Loucy (cell line): ENCODE results near the gene VEPH1.

ENCODE experiments used
- H2AFZ ChIP-seq: fragments of 200-600 bp; sonication (generic); 2 replicates; pipeline ENCODE4 v1.6.0; 2016; ENCODE audit warnings: antibody characterized with exemption, mild to moderate bottlenecking, low read length, moderate library complexity
- H3F3A ChIP-seq: fragments of 200-600 bp; 2 replicates; pipeline ENCODE4 v1.6.0; 2016; ENCODE audit warnings: antibody characterized with exemption, low read depth, mild to moderate bottlenecking
- H3K27me3 ChIP-seq: fragments of 200-600 bp; sonication (generic); 2 replicates; pipeline ENCODE4 v1.6.1; 2014; ENCODE audit warnings: low read length, mild to moderate bottlenecking; ENCODE audit not compliant: insufficient read depth, poor library complexity, severe bottlenecking
- H3K36me3 ChIP-seq: fragments of 200-600 bp; sonication (generic); 2 replicates; pipeline ENCODE4 v1.6.1; 2016; ENCODE audit warnings: low read length; ENCODE audit not compliant: insufficient read depth
- H3K4me1 ChIP-seq: fragments of 200-600 bp; sonication (generic); 2 replicates; pipeline ENCODE4 v1.5.1; 2014; ENCODE audit warnings: low read length, mild to moderate bottlenecking; ENCODE audit not compliant: insufficient read depth, poor library complexity, severe bottlenecking
- H3K4me2 ChIP-seq: fragments of 200-600 bp; sonication (generic); 2 replicates; pipeline ENCODE4 v1.6.0; 2014; ENCODE audit warnings: antibody characterized with exemption, low read length, low read depth, mild to moderate bottlenecking; ENCODE audit not compliant: poor library complexity, severe bottlenecking
- H3K4me3 ChIP-seq: fragments of 200-600 bp; sonication (generic); 2 replicates; pipeline ENCODE4 v1.5.1; 2014; ENCODE audit warnings: low read length, mild to moderate bottlenecking, mixed read lengths; ENCODE audit not compliant: poor library complexity, severe bottlenecking
- H3K79me2 ChIP-seq: fragments of 200-600 bp; sonication (generic); 2 replicates; pipeline ENCODE4 v1.6.1; 2014; ENCODE audit warnings: low read length; ENCODE audit not compliant: insufficient read depth
- H3K9ac ChIP-seq: fragments of 200-600 bp; sonication (generic); 2 replicates; pipeline ENCODE4 v1.6.0; 2014; ENCODE audit warnings: mild to moderate bottlenecking, low read depth, low read length, moderate library complexity; ENCODE audit not compliant: poor library complexity, severe bottlenecking
- H3K9me2 ChIP-seq: fragments of 200-600 bp; sonication (generic); replicated peaks from 2 replicates; pipeline ENCODE4 v1.6.1; 2016; ENCODE audit warnings: low read depth, low read length, mixed read lengths
- H3K9me3 ChIP-seq: fragments of 200-600 bp; sonication (generic); 2 replicates; pipeline ENCODE4 v1.6.1; 2014; ENCODE audit warnings: mild to moderate bottlenecking, antibody characterized with exemption, low read length, low read depth; ENCODE audit not compliant: insufficient read depth
- H4K20me1 ChIP-seq: fragments of 200-600 bp; sonication (generic); 2 replicates; pipeline ENCODE4 v1.6.0; 2014; ENCODE audit warnings: antibody characterized with exemption, low read length, mild to moderate bottlenecking; ENCODE audit not compliant: insufficient read depth, poor library complexity, severe bottlenecking
- CTCF ChIP-seq: fragments of 200-600 bp; sonication (generic); conservative IDR thresholded peaks from 2 replicates; pipeline ENCODE4 v1.5.1; 2014; ENCODE audit warnings: mild to moderate bottlenecking, antibody characterized with exemption, low read length
- EZH2phosphoT487 ChIP-seq: fragments of 200-600 bp; IDR thresholded peaks from 2 replicates; pipeline ENCODE4 v1.6.1; 2018; ENCODE audit warnings: antibody characterized with exemption, mild to moderate bottlenecking, moderate library complexity, borderline replicate concordance

The VEPH1 gene

GRCh38 chr3:157241599-157241998 is 261.6 kb downstream of the VEPH1 start:
- Histone ChIP-seq H3K9me3 (no peaks in the 10 kb centered on the region), H3K9me2 (no peaks in the 10 kb centered on the region), H4K20me1 (no peaks in the 10 kb centered on the region), H3K4me2 (no peak overlapping the region), H3K27me3 (no peaks in the 10 kb centered on the region), H2AFZ (no peak overlapping the region), H3K4me3 (no peak overlapping the region), H3K9ac (no peak overlapping the region), H3F3A (no peaks in the 10 kb centered on the region), H3K4me1 (no peaks in the 10 kb centered on the region), H3K79me2 (no peaks in the 10 kb centered on the region), H3K36me3 (no peaks in the 10 kb centered on the region)
- TF ChIP-seq EZH2phosphoT487 (no peak), CTCF (no peak)

- no peaks in the 10 kb centered on the region for H3F3A ChIP-seq
- no peak overlapping the region for H3K4me2 ChIP-seq
- H3K4me3 ChIP-seq = no peak overlapping the region
- no peaks in the 10 kb centered on the region for H3K36me3 ChIP-seq
- no peaks in the 10 kb centered on the region for H3K4me1 ChIP-seq
- TF ChIP-seq CTCF (no peak), EZH2phosphoT487 (no peak)
- H3K79me2 ChIP-seq = no peaks in the 10 kb centered on the region
- H3K9ac ChIP-seq = no peak overlapping the region
- no peaks in the 10 kb centered on the region for H3K9me3 ChIP-seq
- no peaks in the 10 kb centered on the region for H3K27me3 ChIP-seq
- no peaks in the 10 kb centered on the region for H3K9me2 ChIP-seq
- no peak overlapping the region for H2AFZ ChIP-seq
- H4K20me1 ChIP-seq = no peaks in the 10 kb centered on the region
Measured at GRCh38 chr3:157240408-157240807, 262.8 kb downstream of the VEPH1 start.

GRCh38 chr3:157239082-157239704 is 264.0 kb downstream of the VEPH1 start:
- no peaks in the 10 kb centered on the region for H3K4me1 ChIP-seq
- no peaks in the 10 kb centered on the region for H3K9me2 ChIP-seq
- no peak overlapping the region for H3K4me2 ChIP-seq

More at GRCh38 chr3:157239082-157239704, 264.0 kb downstream of the VEPH1 start:
- no peak for TF ChIP-seq EZH2phosphoT487
- TF ChIP-seq CTCF = peak; percentile 95
- Histone ChIP-seq H2AFZ (no peak overlapping the region), H3K27me3 (no peaks in the 10 kb centered on the region), H3K36me3 (no peaks in the 10 kb centered on the region), H3K9ac (no peak overlapping the region), H3F3A (no peaks in the 10 kb centered on the region), H3K79me2 (no peaks in the 10 kb centered on the region), H3K4me3 (no peak overlapping the region), H3K9me3 (no peaks in the 10 kb centered on the region), H4K20me1 (no peaks in the 10 kb centered on the region)
